ENCODE measurements around the gene ISCA2.

The ISCA2 gene

DNA sequence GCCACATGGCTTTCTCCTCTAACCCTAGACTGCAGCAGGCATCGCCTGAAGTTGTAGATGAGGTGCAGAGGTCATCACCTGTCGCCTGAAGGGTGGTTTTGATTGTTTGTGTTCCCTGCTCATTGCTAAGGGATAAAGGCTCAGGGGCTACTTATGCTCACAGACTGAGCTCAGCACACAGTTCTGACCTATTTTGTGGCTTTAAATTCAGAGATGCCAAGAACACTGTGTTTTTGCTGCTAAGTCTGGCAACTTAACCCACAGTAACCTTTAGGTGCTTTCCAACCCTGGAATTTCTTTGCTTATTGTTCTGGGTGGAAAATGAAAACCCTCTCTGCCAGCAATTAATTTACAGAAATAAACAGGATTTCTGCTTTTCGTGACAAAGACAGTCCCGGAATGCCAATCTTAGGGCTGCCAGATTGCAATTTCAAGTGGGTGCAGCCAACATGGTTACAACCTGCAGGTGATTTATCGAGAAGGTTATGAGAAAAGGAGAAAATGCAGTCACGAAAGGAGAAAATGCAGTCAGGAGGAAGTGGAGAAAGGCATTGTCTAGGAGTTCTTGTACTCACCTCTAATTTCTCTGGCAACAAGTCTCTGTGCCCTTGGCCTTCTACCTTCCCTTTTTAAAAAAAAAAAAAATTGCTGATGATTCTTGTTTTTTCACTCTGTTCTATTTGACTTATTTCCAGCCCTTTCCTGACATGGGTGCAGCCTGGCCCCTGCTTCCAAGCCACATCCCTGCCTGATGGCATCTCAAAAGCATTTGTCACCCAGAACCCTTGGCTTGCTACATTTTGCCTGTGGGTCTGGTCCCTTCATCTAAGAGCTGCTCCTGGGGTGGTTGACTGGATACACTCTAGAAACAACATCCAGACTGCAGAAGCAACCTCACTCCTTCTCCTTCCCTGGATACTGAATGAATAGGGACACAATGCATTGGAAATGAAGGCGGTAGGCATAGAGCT is 23.7 kb upstream of the ISCA2 start:
- WGBS (ENCODE audit: insufficient coverage), result 98% methylated on average over 6 of the region's 7 CpGs
- no peaks in the 10 kb centered on the region for H3K9me3 ChIP-seq (ENCODE audit: control extremely low read depth in 1 of 5, control insufficient read depth in 4 of 5, insufficient read depth in 2 of 5, low read depth in 1 of 5, low read length in 4 of 5)
- no peak for DNase-seq
- no peaks in the 10 kb centered on the region for H3K27me3 ChIP-seq (replicated peaks in 2 of 5; ENCODE audit: control insufficient read depth in 4 of 5, insufficient read depth in 5 of 5, low read length in 4 of 5)
- H3K4me3 ChIP-seq (ENCODE audit: control insufficient read depth in 1 of 7, extremely low read depth in 1 of 7, insufficient read depth in 4 of 7, low read depth in 2 of 7, low read length in 6 of 7), result no peak overlapping the region
- no peak overlapping the region for H3K27ac ChIP-seq (ENCODE audit: insufficient read depth in 1 of 2, low read depth in 1 of 2, low read length in 2 of 2, poor library complexity in 1 of 2, severe bottlenecking in 2 of 2)
- H3K36me3 ChIP-seq (ENCODE audit: control insufficient read depth in 4 of 4, insufficient read depth in 4 of 4, low read length in 3 of 4), result peaks cover 0 to 14% (median 5%) of the 10 kb centered on the region in 4 experiments
- CTCF ChIA-PET, result interaction anchor here (1.5 to 2.9 kb wide), 2 partner anchors 10 kb away, joined by 3 to 10 read pairs; no protein-coding TSS in a partner anchor
- no peaks in the 10 kb centered on the region for H3K4me1 ChIP-seq (ENCODE audit: control extremely low read depth in 1 of 4, control insufficient read depth in 4 of 4, insufficient read depth in 4 of 4, low read length in 3 of 4)
- POLR2A ChIA-PET, result no interaction called here

DNA sequence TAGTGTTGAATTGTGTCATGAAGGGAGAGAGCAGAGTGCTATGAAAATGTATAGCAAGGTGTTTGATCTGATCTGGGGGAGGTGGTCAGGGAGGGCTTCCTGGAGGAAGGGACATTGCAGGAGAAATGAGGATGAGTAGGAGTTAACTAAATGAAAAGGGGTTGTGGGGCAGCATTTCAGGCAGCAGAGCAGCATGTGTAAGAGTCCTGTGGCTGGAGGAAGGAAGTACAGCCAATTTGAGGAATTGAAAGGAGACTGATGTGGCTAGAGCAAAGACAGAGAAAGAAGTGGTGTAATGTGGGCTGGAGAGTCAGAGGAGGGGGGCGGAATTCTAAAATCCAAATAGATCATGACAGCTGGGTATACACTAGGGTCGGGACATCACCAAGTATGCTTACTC is 21.0 kb upstream of the ISCA2 start:
- DNase-seq, result no peak
- 100% methylated on average over 1 of the region's 2 CpGs for WGBS (ENCODE audit: insufficient coverage)
- POLR2A ChIA-PET, result no interaction called here

DNA sequence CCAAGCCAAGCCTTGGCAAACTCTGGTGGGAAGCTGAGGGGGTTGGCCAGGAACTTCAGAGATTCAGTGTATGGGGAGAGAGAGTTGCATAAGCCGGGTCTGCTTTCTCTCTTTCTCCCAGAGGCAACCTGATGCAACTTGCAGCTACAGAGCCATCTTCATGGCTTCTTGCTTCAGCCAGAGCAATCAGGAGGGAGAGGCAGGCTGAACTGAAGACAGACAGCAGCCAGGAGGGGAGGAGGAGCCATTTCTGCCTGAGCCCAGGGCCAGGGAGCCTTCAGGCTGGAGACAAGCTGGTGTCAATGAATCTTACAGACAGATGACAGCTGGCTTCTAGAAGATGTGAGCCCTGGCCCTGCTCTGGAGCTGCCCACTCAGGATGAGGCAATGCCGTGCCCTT is 19.2 kb upstream of the ISCA2 start:
- WGBS (ENCODE audit: insufficient coverage), result 100% methylated on average over 1 of the region's 2 CpGs

More for the DNA sequence above, 21.0 kb upstream of the ISCA2 start:
- Histone ChIP-seq H3K4me3 (ENCODE audit: control insufficient read depth in 1 of 7, extremely low read depth in 1 of 7, insufficient read depth in 4 of 7, low read depth in 2 of 7, low read length in 6 of 7) (no peak overlapping the region), H3K36me3 (ENCODE audit: control insufficient read depth in 4 of 4, insufficient read depth in 4 of 4, low read length in 3 of 4) (peaks cover 5 to 23% (median 13%) of the 10 kb centered on the region in 4 experiments), H3K27me3 (replicated peaks in 2 of 5; ENCODE audit: control insufficient read depth in 4 of 5, insufficient read depth in 5 of 5, low read length in 4 of 5) (no peaks in the 10 kb centered on the region), H3K4me1 (ENCODE audit: control extremely low read depth in 1 of 4, control insufficient read depth in 4 of 4, insufficient read depth in 4 of 4, low read length in 3 of 4) (no peaks in the 10 kb centered on the region), H3K27ac (ENCODE audit: insufficient read depth in 1 of 2, low read depth in 1 of 2, low read length in 2 of 2, poor library complexity in 1 of 2, severe bottlenecking in 2 of 2) (no peak overlapping the region), H3K9me3 (ENCODE audit: control extremely low read depth in 1 of 5, control insufficient read depth in 4 of 5, insufficient read depth in 2 of 5, low read depth in 1 of 5, low read length in 4 of 5) (no peaks in the 10 kb centered on the region)
- CTCF ChIA-PET, result no interaction called here

DNA sequence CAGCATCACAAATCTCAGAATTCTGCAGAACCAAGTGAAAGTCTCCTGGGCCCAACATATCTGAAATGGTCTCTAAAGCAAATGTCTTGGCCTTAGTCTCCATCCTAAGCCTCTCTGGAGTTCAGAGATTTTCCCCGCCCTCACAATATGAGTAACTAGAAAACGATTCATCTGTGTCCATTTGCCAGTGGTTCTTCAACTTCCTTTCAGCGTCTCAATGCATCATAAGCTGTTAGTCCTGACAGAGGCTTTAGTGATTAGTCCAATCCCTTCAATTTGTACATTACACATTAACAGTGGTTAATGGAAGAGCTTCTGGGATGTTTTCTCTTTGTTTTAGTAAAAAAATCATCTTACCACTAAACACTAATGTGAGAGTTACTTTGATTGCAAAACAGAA is 17.9 kb upstream of the ISCA2 start:
- Histone ChIP-seq H3K9me3 (ENCODE audit: control extremely low read depth in 1 of 5, control insufficient read depth in 4 of 5, insufficient read depth in 2 of 5, low read depth in 1 of 5, low read length in 4 of 5) (no peaks in the 10 kb centered on the region), H3K4me3 (ENCODE audit: control insufficient read depth in 1 of 7, extremely low read depth in 1 of 7, insufficient read depth in 4 of 7, low read depth in 2 of 7, low read length in 6 of 7) (no peak overlapping the region), H3K27me3 (replicated peaks in 2 of 5; ENCODE audit: control insufficient read depth in 4 of 5, insufficient read depth in 5 of 5, low read length in 4 of 5) (no peaks in the 10 kb centered on the region), H3K27ac (ENCODE audit: insufficient read depth in 1 of 2, low read depth in 1 of 2, low read length in 2 of 2, poor library complexity in 1 of 2, severe bottlenecking in 2 of 2) (no peak overlapping the region), H3K36me3 (ENCODE audit: control insufficient read depth in 4 of 4, insufficient read depth in 4 of 4, low read length in 3 of 4) (peaks cover 16 to 43% (median 31%) of the 10 kb centered on the region in 4 experiments), H3K4me1 (ENCODE audit: control extremely low read depth in 1 of 4, control insufficient read depth in 4 of 4, insufficient read depth in 4 of 4, low read length in 3 of 4) (no peaks in the 10 kb centered on the region)
- 100% methylated on average over 1 of the region's 3 CpGs for whole genome bisulfite sequencing (ENCODE audit: insufficient coverage)
- ChIA-PET POLR2A (no interaction called here), CTCF (interaction anchor here (1.5 kb wide), 2 partner anchors 106 to 118 kb away, joined by 3 read pairs; no protein-coding TSS in a partner anchor)
- no peak for DNase-seq

More for the DNA sequence above, 19.2 kb upstream of the ISCA2 start:
- H3K36me3 ChIP-seq (ENCODE audit: control insufficient read depth in 4 of 4, insufficient read depth in 4 of 4, low read length in 3 of 4), result peaks cover 8 to 34% (median 21%) of the 10 kb centered on the region in 4 experiments
- CTCF ChIA-PET, result interaction anchor here (1.1 to 1.4 kb wide), 2 partner anchors 14 to 108 kb away, joined by 3 to 4 read pairs; no protein-coding TSS in a partner anchor
- H3K9me3 ChIP-seq (ENCODE audit: control extremely low read depth in 1 of 5, control insufficient read depth in 4 of 5, insufficient read depth in 2 of 5, low read depth in 1 of 5, low read length in 4 of 5), result no peaks in the 10 kb centered on the region
- H3K27me3 ChIP-seq (replicated peaks in 2 of 5; ENCODE audit: control insufficient read depth in 4 of 5, insufficient read depth in 5 of 5, low read length in 4 of 5), result no peaks in the 10 kb centered on the region
- no peak for DNase-seq
- no peak overlapping the region for H3K27ac ChIP-seq (ENCODE audit: insufficient read depth in 1 of 2, low read depth in 1 of 2, low read length in 2 of 2, poor library complexity in 1 of 2, severe bottlenecking in 2 of 2)
- H3K4me1 ChIP-seq (ENCODE audit: control extremely low read depth in 1 of 4, control insufficient read depth in 4 of 4, insufficient read depth in 4 of 4, low read length in 3 of 4), result no peaks in the 10 kb centered on the region
- H3K4me3 ChIP-seq (ENCODE audit: control insufficient read depth in 1 of 7, extremely low read depth in 1 of 7, insufficient read depth in 4 of 7, low read depth in 2 of 7, low read length in 6 of 7), result no peak overlapping the region
- POLR2A ChIA-PET, result no interaction called here

DNA sequence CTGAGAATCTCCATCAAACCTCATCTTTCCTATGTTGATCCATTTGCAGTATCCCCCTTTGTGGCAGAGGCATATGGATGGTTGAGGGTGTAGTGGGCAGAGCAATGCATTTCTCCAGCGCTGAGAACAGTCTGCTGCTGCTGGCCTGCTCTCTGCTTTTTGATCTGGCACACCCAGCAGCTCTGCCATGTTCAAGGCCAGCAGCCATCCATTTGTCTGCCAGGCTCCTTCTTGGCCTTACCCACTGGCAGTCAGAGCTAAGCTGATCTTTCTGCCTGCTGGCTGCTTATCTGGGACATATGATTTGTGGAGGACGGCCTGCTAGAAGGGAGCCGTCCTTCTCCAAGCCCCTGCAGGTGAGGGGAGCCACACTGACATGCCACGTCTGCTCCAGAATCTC is 17.5 kb upstream of the ISCA2 start:
- no peak for DNase-seq
- no peak overlapping the region for H3K27ac ChIP-seq (ENCODE audit: insufficient read depth in 1 of 2, low read depth in 1 of 2, low read length in 2 of 2, poor library complexity in 1 of 2, severe bottlenecking in 2 of 2)
- POLR2A ChIA-PET, result no interaction called here
- H3K4me3 ChIP-seq (ENCODE audit: control insufficient read depth in 1 of 7, extremely low read depth in 1 of 7, insufficient read depth in 4 of 7, low read depth in 2 of 7, low read length in 6 of 7), result no peak overlapping the region
- no peaks in the 10 kb centered on the region for H3K27me3 ChIP-seq (replicated peaks in 2 of 5; ENCODE audit: control insufficient read depth in 4 of 5, insufficient read depth in 5 of 5, low read length in 4 of 5)
- H3K4me1 ChIP-seq (ENCODE audit: control extremely low read depth in 1 of 4, control insufficient read depth in 4 of 4, insufficient read depth in 4 of 4, low read length in 3 of 4), result no peaks in the 10 kb centered on the region
- no peaks in the 10 kb centered on the region for H3K9me3 ChIP-seq (ENCODE audit: control extremely low read depth in 1 of 5, control insufficient read depth in 4 of 5, insufficient read depth in 2 of 5, low read depth in 1 of 5, low read length in 4 of 5)
- CTCF ChIA-PET, result interaction anchor here (1.5 kb wide), 2 partner anchors 106 to 118 kb away, joined by 3 read pairs; no protein-coding TSS in a partner anchor
- WGBS (ENCODE audit: insufficient coverage), result 100% methylated on average over 4 of the region's 4 CpGs
- peaks cover 20 to 47% (median 35%) of the 10 kb centered on the region in 4 experiments for H3K36me3 ChIP-seq (ENCODE audit: control insufficient read depth in 4 of 4, insufficient read depth in 4 of 4, low read length in 3 of 4)

DNA sequence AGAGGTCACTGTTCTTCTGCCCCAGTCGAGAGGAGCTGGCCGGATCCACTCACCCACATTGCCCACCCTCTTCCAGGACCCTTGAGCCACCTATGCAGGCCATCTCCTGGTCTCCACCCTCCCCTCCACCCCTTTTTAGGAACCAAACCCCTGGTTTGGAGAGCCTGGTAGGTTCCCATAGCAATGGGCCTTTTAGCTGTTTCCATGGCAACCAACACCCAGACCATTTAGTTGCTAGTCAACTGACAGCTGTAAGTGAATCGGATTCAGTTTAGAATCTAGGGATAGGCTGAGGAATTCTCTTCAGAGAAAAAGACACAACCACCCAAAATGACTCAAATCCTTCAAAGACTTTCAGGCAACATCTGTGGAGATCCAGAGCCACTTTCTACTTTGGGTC is 17.0 kb upstream of the ISCA2 start:
- ChIA-PET POLR2A (no interaction called here), CTCF (interaction anchor here (0.6 to 1.5 kb wide), 3 partner anchors 103 to 119 kb away, joined by 3 read pairs; no protein-coding TSS in a partner anchor)
- peaks cover 20 to 52% (median 39%) of the 10 kb centered on the region in 4 experiments for H3K36me3 ChIP-seq (ENCODE audit: control insufficient read depth in 4 of 4, insufficient read depth in 4 of 4, low read length in 3 of 4)
- no peaks in the 10 kb centered on the region for H3K27me3 ChIP-seq (replicated peaks in 2 of 5; ENCODE audit: control insufficient read depth in 4 of 5, insufficient read depth in 5 of 5, low read length in 4 of 5)
- H3K4me1 ChIP-seq (ENCODE audit: control extremely low read depth in 1 of 4, control insufficient read depth in 4 of 4, insufficient read depth in 4 of 4, low read length in 3 of 4), result no peaks in the 10 kb centered on the region
- H3K4me3 ChIP-seq (ENCODE audit: control insufficient read depth in 1 of 7, extremely low read depth in 1 of 7, insufficient read depth in 4 of 7, low read depth in 2 of 7, low read length in 6 of 7), result no peak overlapping the region
- H3K9me3 ChIP-seq (ENCODE audit: control extremely low read depth in 1 of 5, control insufficient read depth in 4 of 5, insufficient read depth in 2 of 5, low read depth in 1 of 5, low read length in 4 of 5), result no peaks in the 10 kb centered on the region
- WGBS (ENCODE audit: insufficient coverage), result 100% methylated on average over 2 of the region's 3 CpGs
- no peak for DNase-seq
- no peak overlapping the region for H3K27ac ChIP-seq (ENCODE audit: insufficient read depth in 1 of 2, low read depth in 1 of 2, low read length in 2 of 2, poor library complexity in 1 of 2, severe bottlenecking in 2 of 2)

Measured in common myeloid progenitor, CD34-positive (primary cell).